ENCODE measurements around the gene POC1B. TPM values are rescaled to one million over a fixed set of nuclear protein-coding genes. Genes with fewer than 3 reads are reported as not detected.

Gene POC1B
- total RNA-seq, 1 experiment from 2014 or later = 17.8 TPM

GRCh38 chr12:89566615-89567014 lies 40.8 kb upstream of the POC1B start (continued):
- TF ChIP-seq ZBTB43 (CRISPR knock-in tag; IDR thresholded peaks at IDR 0.05) (no peak), ATF3 (CRISPR knock-in tag; conservative IDR thresholded peaks at IDR 0.05) (no peak)

- POLR2A ChIA-PET = no interaction called here
- no peaks in the 10 kb centered on the region for H3K9me3 Mint-ChIP-seq
- no peaks in the 10 kb centered on the region for H3K27me3 Mint-ChIP-seq (ENCODE audit: low read depth)
- TF ChIP-seq FOXJ3 (CRISPR knock-in tag; IDR thresholded peaks at IDR 0.05; ENCODE audit: borderline replicate concordance) (no peak), TCF7 (CRISPR knock-in tag; IDR thresholded peaks at IDR 0.05; ENCODE audit: low read depth) (no peak), ZNF138 (CRISPR knock-in tag; conservative IDR thresholded peaks at IDR 0.05) (no peak), NR1H2 (CRISPR knock-in tag; IDR thresholded peaks at IDR 0.05) (no peak), ZNF263 (CRISPR knock-in tag; IDR thresholded peaks at IDR 0.05; ENCODE audit: low read depth) (no peak), ETV6 (CRISPR knock-in tag; IDR thresholded peaks at IDR 0.05) (no peak), EMX1 (CRISPR knock-in tag; IDR thresholded peaks at IDR 0.05) (no peak), E2F5 (CRISPR knock-in tag; IDR thresholded peaks at IDR 0.05) (no peak), CDX4 (CRISPR knock-in tag; IDR thresholded peaks at IDR 0.05; ENCODE audit: borderline replicate concordance) (no peak), ZNF512 (CRISPR knock-in tag; IDR thresholded peaks at IDR 0.05; ENCODE audit: borderline replicate concordance) (no peak), CREM (CRISPR knock-in tag; IDR thresholded peaks at IDR 0.05) (no peak), USF2 (CRISPR knock-in tag; IDR thresholded peaks at IDR 0.05) (no peak), ATF1 (CRISPR knock-in tag; IDR thresholded peaks at IDR 0.05) (no peak), ERG (CRISPR knock-in tag; IDR thresholded peaks at IDR 0.05) (no peak), TEAD4 (CRISPR knock-in tag; IDR thresholded peaks at IDR 0.05) (no peak), MXD4 (CRISPR knock-in tag; IDR thresholded peaks at IDR 0.05; ENCODE audit: borderline replicate concordance) (no peak)
- no peak for ATAC-seq
- no peak overlapping the region for H3K4me3 Mint-ChIP-seq
- H3K36me3 Mint-ChIP-seq = no peaks in the 10 kb centered on the region
- H3K27ac Mint-ChIP-seq = no peak overlapping the region
- CTCF ChIA-PET = no interaction called here
- no peak for DNase-seq (ENCODE audit: low spot score)
- H3K4me1 Mint-ChIP-seq = no peaks in the 10 kb centered on the region
Measured at GRCh38 chr12:89565002-89565401, 39.2 kb upstream of the POC1B start.

- H3K27me3 Mint-ChIP-seq (ENCODE audit: low read depth) = no peaks in the 10 kb centered on the region
- CTCF ChIA-PET = no interaction called here
- POLR2A ChIA-PET = no interaction called here
Measured at GRCh38 chr12:89559753-89560152, 33.9 kb upstream of the POC1B start.

More at GRCh38 chr12:89559753-89560152, 33.9 kb upstream of the POC1B start:
- Mint-ChIP-seq H3K36me3 (no peaks in the 10 kb centered on the region), H3K9me3 (0 out of 2 replicates have a peak, but pooled peaks cover 6% of the 10 kb centered on the region), H3K4me1 (peaks cover 2% of the 10 kb centered on the region; the same call in 1 of the 2 replicates), H3K4me3 (no peak overlapping the region), H3K27ac (no peak overlapping the region)
- no peak for DNase-seq (ENCODE audit: low spot score)
- TF ChIP-seq ZNF671 (CRISPR knock-in tag; IDR thresholded peaks at IDR 0.05) = no peak
- TF ChIP-seq ZBTB21 (CRISPR knock-in tag; IDR thresholded peaks at IDR 0.05; ENCODE audit: borderline replicate concordance) = no peak
- TF ChIP-seq FOXP4 (CRISPR knock-in tag; IDR thresholded peaks at IDR 0.05) = no peak
- TF ChIP-seq USF2 (CRISPR knock-in tag; IDR thresholded peaks at IDR 0.05) = no peak
- ATAC-seq = no peak

All from WTC11 (cell line).